ENCODE results near the gene ZNF18.

The ZNF18 gene

DNA sequence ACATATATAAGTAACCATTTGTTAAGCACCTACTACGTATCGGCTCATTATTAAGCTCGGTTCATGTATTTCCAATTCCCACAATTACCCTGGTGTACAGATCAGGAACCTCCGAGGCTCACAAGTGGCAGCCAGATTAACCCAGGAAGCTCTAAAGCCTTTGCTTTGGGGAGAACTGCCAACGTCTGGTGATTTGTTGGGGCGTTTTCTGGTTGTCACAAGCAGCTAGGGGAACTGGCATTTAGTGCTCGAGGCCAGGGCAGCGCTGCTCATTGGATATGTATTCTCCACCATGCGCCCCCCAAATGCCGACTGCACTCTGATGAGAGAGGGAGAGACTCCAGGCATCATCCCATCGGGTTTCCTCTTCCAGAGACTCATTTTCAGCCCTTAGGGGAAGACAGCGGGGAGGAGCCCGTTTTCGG is 541 bp downstream of the ZNF18 start:
- ATAC-seq, result no peak; the same call in 2 of the 3 replicates
- TF ChIP-seq GLIS3 (CRISPR knock-in tag; IDR thresholded peaks at IDR 0.05), result no peak
- no peak for TF ChIP-seq ZNF8 (CRISPR knock-in tag; IDR thresholded peaks at IDR 0.05)
- TF ChIP-seq TOX (CRISPR knock-in tag; IDR thresholded peaks at IDR 0.05; ENCODE audit: borderline replicate concordance), result no peak

DNA sequence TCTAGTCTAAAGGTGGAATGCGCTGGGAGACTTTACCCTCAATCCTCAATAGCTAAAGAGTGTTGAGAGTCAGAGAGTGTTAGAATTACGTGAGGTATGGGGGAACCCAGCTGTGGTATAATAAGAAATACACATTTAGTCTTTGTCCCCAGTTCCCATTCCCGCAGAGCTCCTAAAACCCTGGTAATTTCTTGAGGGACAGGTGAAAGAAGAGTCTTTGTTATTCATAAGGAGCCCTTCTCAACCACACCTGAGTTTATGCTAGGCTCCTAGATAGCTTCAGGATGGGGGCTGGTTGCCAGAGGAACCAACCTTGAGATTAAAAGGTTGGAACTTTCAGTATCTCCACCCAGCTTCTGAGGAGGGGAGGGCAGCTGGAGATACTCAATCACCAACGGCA is 5.8 kb downstream of the ZNF18 start:
- TF ChIP-seq, protein P1, sequence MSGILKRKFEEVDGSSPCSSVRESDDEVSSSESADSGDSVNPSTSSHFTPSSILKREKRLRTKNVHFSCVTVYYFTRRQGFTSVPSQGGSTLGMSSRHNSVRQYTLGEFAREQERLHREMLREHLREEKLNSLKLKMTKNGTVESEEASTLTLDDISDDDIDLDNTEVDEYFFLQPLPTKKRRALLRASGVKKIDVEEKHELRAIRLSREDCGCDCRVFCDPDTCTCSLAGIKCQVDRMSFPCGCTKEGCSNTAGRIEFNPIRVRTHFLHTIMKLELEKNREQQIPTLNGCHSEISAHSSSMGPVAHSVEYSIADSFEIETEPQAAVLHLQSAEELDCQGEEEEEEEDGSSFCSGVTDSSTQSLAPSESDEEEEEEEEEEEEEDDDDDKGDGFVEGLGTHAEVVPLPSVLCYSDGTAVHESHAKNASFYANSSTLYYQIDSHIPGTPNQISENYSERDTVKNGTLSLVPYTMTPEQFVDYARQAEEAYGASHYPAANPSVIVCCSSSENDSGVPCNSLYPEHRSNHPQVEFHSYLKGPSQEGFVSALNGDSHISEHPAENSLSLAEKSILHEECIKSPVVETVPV (CRISPR knock-in tag; IDR thresholded peaks at IDR 0.05), result no peak
- TF ChIP-seq ZNF70 (CRISPR knock-in tag; IDR thresholded peaks at IDR 0.05), result no peak
- no peak for TF ChIP-seq GLIS3 (CRISPR knock-in tag; IDR thresholded peaks at IDR 0.05)
- TF ChIP-seq ARNTL (CRISPR knock-in tag; IDR thresholded peaks at IDR 0.05; ENCODE audit: borderline replicate concordance, low read depth), result no peak
- TF ChIP-seq ZFP3 (CRISPR knock-in tag; IDR thresholded peaks at IDR 0.05), result no peak
- TF ChIP-seq, protein P2, sequence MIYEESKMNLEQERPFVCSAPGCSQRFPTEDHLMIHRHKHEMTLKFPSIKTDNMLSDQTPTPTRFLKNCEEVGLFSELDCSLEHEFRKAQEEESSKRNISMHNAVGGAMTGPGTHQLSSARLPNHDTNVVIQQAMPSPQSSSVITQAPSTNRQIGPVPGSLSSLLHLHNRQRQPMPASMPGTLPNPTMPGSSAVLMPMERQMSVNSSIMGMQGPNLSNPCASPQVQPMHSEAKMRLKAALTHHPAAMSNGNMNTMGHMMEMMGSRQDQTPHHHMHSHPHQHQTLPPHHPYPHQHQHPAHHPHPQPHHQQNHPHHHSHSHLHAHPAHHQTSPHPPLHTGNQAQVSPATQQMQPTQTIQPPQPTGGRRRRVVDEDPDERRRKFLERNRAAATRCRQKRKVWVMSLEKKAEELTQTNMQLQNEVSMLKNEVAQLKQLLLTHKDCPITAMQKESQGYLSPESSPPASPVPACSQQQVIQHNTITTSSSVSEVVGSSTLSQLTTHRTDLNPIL (CRISPR knock-in tag; IDR thresholded peaks at IDR 0.05; ENCODE audit: low read depth), result no peak
- TF ChIP-seq TCF4 (CRISPR knock-in tag; IDR thresholded peaks at IDR 0.05; ENCODE audit: borderline replicate concordance), result no peak
- no peak for TF ChIP-seq TOX (CRISPR knock-in tag; IDR thresholded peaks at IDR 0.05; ENCODE audit: borderline replicate concordance)
- no peak for TF ChIP-seq ZNF565 (CRISPR knock-in tag; conservative IDR thresholded peaks at IDR 0.05; ENCODE audit: low read depth)
- TF ChIP-seq ESRRG (CRISPR knock-in tag; IDR thresholded peaks at IDR 0.05), result no peak
- no peak for TF ChIP-seq RARB (CRISPR knock-in tag; IDR thresholded peaks at IDR 0.05)
- TF ChIP-seq PPARA (CRISPR knock-in tag; IDR thresholded peaks at IDR 0.05; ENCODE audit: borderline replicate concordance), result no peak
- no peak for TF ChIP-seq ISL1 (CRISPR knock-in tag; IDR thresholded peaks at IDR 0.05)
- TF ChIP-seq, protein P3, sequence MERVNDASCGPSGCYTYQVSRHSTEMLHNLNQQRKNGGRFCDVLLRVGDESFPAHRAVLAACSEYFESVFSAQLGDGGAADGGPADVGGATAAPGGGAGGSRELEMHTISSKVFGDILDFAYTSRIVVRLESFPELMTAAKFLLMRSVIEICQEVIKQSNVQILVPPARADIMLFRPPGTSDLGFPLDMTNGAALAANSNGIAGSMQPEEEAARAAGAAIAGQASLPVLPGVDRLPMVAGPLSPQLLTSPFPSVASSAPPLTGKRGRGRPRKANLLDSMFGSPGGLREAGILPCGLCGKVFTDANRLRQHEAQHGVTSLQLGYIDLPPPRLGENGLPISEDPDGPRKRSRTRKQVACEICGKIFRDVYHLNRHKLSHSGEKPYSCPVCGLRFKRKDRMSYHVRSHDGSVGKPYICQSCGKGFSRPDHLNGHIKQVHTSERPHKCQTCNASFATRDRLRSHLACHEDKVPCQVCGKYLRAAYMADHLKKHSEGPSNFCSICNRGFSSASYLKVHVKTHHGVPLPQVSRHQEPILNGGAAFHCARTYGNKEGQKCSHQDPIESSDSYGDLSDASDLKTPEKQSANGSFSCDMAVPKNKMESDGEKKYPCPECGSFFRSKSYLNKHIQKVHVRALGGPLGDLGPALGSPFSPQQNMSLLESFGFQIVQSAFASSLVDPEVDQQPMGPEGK (CRISPR knock-in tag; IDR thresholded peaks at IDR 0.05; ENCODE audit: borderline replicate concordance), result no peak
- TF ChIP-seq ZNF8 (CRISPR knock-in tag; IDR thresholded peaks at IDR 0.05), result no peak
- TF ChIP-seq ZC3H10 (CRISPR knock-in tag; IDR thresholded peaks at IDR 0.05), result no peak
- ATAC-seq, result no peak

DNA sequence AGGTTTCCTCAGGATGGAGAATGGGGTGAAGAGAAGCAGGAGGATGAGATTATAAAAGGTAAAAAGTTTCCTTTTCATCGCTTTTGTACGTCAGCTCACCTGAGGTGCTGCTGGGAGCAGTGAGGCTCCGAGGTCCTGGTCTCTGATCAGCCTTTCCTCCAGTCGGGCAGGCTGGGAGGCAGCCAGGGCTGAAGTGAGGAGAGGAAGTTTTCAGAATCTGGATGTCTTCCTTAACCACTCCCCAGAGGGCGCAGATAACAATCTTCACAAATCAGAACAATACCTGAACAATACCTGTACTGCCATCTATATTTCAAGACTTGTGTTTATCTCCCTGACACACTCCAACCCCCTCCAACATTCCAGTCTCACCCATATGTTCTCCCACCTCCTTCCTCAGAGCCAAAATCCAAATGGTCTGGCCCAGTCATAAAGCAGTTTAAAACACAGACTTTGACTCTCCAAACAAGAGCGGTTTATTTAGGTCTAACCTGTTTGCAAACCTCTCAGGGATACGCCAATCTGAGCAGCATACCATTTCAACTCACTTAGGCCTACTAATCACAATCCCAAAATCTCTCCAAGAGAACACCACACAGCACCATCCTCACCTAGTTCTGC is 6.8 kb downstream of the ZNF18 start:
- no peak for ATAC-seq
- TF ChIP-seq, protein P1 (CRISPR knock-in tag; IDR thresholded peaks at IDR 0.05), result no peak
- TF ChIP-seq ESRRG (CRISPR knock-in tag; IDR thresholded peaks at IDR 0.05), result no peak
- TF ChIP-seq ARNTL (CRISPR knock-in tag; IDR thresholded peaks at IDR 0.05; ENCODE audit: borderline replicate concordance, low read depth), result no peak
- no peak for TF ChIP-seq TCF4 (CRISPR knock-in tag; IDR thresholded peaks at IDR 0.05; ENCODE audit: borderline replicate concordance)
- no peak for TF ChIP-seq OSR1 (CRISPR knock-in tag; IDR thresholded peaks at IDR 0.05)
- TF ChIP-seq CSDC2 (CRISPR knock-in tag; IDR thresholded peaks at IDR 0.05), result no peak
- TF ChIP-seq, protein P3 (CRISPR knock-in tag; IDR thresholded peaks at IDR 0.05; ENCODE audit: borderline replicate concordance), result no peak
- TF ChIP-seq SNAI2 (CRISPR knock-in tag; IDR thresholded peaks at IDR 0.05), result no peak
- TF ChIP-seq, protein P2 (CRISPR knock-in tag; IDR thresholded peaks at IDR 0.05; ENCODE audit: low read depth), result no peak
- TF ChIP-seq ZNF565 (CRISPR knock-in tag; conservative IDR thresholded peaks at IDR 0.05; ENCODE audit: low read depth), result no peak
- TF ChIP-seq, protein P4, sequence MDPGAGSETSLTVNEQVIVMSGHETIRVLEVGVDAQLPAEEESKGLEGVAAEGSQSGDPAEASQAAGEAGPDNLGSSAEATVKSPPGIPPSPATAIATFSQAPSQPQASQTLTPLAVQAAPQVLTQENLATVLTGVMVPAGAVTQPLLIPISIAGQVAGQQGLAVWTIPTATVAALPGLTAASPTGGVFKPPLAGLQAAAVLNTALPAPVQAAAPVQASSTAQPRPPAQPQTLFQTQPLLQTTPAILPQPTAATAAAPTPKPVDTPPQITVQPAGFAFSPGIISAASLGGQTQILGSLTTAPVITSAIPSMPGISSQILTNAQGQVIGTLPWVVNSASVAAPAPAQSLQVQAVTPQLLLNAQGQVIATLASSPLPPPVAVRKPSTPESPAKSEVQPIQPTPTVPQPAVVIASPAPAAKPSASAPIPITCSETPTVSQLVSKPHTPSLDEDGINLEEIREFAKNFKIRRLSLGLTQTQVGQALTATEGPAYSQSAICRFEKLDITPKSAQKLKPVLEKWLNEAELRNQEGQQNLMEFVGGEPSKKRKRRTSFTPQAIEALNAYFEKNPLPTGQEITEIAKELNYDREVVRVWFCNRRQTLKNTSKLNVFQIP (CRISPR knock-in tag; IDR thresholded peaks at IDR 0.05; ENCODE audit: borderline replicate concordance, low read depth), result no peak
- TF ChIP-seq, protein P5, sequence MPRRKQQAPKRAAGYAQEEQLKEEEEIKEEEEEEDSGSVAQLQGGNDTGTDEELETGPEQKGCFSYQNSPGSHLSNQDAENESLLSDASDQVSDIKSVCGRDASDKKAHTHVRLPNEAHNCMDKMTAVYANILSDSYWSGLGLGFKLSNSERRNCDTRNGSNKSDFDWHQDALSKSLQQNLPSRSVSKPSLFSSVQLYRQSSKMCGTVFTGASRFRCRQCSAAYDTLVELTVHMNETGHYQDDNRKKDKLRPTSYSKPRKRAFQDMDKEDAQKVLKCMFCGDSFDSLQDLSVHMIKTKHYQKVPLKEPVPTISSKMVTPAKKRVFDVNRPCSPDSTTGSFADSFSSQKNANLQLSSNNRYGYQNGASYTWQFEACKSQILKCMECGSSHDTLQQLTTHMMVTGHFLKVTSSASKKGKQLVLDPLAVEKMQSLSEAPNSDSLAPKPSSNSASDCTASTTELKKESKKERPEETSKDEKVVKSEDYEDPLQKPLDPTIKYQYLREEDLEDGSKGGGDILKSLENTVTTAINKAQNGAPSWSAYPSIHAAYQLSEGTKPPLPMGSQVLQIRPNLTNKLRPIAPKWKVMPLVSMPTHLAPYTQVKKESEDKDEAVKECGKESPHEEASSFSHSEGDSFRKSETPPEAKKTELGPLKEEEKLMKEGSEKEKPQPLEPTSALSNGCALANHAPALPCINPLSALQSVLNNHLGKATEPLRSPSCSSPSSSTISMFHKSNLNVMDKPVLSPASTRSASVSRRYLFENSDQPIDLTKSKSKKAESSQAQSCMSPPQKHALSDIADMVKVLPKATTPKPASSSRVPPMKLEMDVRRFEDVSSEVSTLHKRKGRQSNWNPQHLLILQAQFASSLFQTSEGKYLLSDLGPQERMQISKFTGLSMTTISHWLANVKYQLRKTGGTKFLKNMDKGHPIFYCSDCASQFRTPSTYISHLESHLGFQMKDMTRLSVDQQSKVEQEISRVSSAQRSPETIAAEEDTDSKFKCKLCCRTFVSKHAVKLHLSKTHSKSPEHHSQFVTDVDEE (CRISPR knock-in tag; IDR thresholded peaks at IDR 0.05), result no peak
- no peak for TF ChIP-seq TOX (CRISPR knock-in tag; IDR thresholded peaks at IDR 0.05; ENCODE audit: borderline replicate concordance)
